Common myeloid progenitor, CD34-positive (primary cell): Measurements from ENCODE around the gene PLXNA4.

ENCODE experiments used
- CTCF ChIA-PET: fragments of 350-600 bp; sonication (Branson Sonifier 250); formaldehyde crosslinking; loops from one replicate; lab custom pipeline; 2021; ENCODE audit warnings: antibody characterized with exemption; lab: Charles Lee
- POLR2A ChIA-PET: fragments of 350-600 bp; sonication (Branson Sonifier 250); formaldehyde crosslinking; loops from one replicate; lab custom pipeline; 2021; ENCODE audit warnings: antibody characterized with exemption; lab: Charles Lee
- DNase-seq, 3 donors: peaks; one replicate each; pipeline versions ENCODE4 v3.0.0 to v3.0.0-alpha.2; 2013
- H3K27ac ChIP-seq, 2 experiments: 1 replicate in 1 of 2; 2 replicates in 1 of 2; pipeline ENCODE4 v1.7.0; 2013; ENCODE audit warnings: inconsistent platforms in 2 of 2, low read length in 2 of 2, mild to moderate bottlenecking in 2 of 2, low read depth in 1 of 2, moderate library complexity in 1 of 2; ENCODE audit not compliant: severe bottlenecking in 2 of 2, insufficient read depth in 1 of 2, poor library complexity in 1 of 2
- H3K27me3 ChIP-seq, 5 experiments: replicated peaks in 2 of 5; 1 replicate in 3 of 5; 2 replicates in 2 of 5; pipeline versions ENCODE4 v1.6.1 to v1.7.0; 2013; ENCODE audit warnings: low read length in 4 of 5, mild to moderate bottlenecking in 2 of 5, moderate library complexity in 2 of 5, inconsistent platforms in 1 of 5; ENCODE audit not compliant: insufficient read depth in 5 of 5, control insufficient read depth in 4 of 5
- H3K36me3 ChIP-seq, 4 experiments: 1 replicate in 2 of 4; 2 replicates in 2 of 4; pipeline versions ENCODE4 v1.6.1 to v1.7.0; 2013; ENCODE audit warnings: low read length in 3 of 4, control low read depth in 1 of 4, mild to moderate bottlenecking in 1 of 4; ENCODE audit not compliant: control insufficient read depth in 4 of 4, insufficient read depth in 4 of 4
- H3K4me1 ChIP-seq, 4 experiments: 1 replicate in 3 of 4; 2 replicates in 1 of 4; pipeline versions ENCODE4 v1.6.1 to v1.7.1; 2013; ENCODE audit warnings: low read length in 3 of 4, mild to moderate bottlenecking in 3 of 4, control low read depth in 1 of 4, inconsistent platforms in 1 of 4, moderate library complexity in 1 of 4; ENCODE audit not compliant: control insufficient read depth in 4 of 4, insufficient read depth in 4 of 4; ENCODE audit errors: control extremely low read depth in 1 of 4
- H3K4me3 ChIP-seq, 7 experiments: 1 replicate in 4 of 7; 2 replicates in 3 of 7; pipeline versions ENCODE4 v1.5.1 to v1.7.0; 2013; ENCODE audit warnings: mild to moderate bottlenecking in 7 of 7, low read length in 6 of 7, moderate library complexity in 6 of 7, inconsistent platforms in 2 of 7, low read depth in 2 of 7, control low read depth in 1 of 7; ENCODE audit not compliant: insufficient read depth in 4 of 7, control insufficient read depth in 1 of 7; ENCODE audit errors: extremely low read depth in 1 of 7
- H3K9me3 ChIP-seq, 5 experiments: 1 replicate in 4 of 5; 2 replicates in 1 of 5; pipeline versions ENCODE4 v1.6.1 to v1.7.1; 2013; ENCODE audit warnings: low read length in 4 of 5, mild to moderate bottlenecking in 2 of 5, inconsistent platforms in 1 of 5, low read depth in 1 of 5, moderate library complexity in 1 of 5; ENCODE audit not compliant: control insufficient read depth in 4 of 5, insufficient read depth in 2 of 5; ENCODE audit errors: control extremely low read depth in 1 of 5
- WGBS: methylation state at CpG from one replicate; pipeline ENCODE4 v1.1.5; 2013; ENCODE audit not compliant: insufficient coverage; 5-methylcytosine and 5-hydroxymethylcytosine counted together

Gene PLXNA4

GRCh38 chr7:132124575-132124974, 451.7 kb downstream of the PLXNA4 start:
- Histone ChIP-seq H3K4me3 (no peak overlapping the region), H3K9me3 (no peaks in the 10 kb centered on the region), H3K27me3 (peaks cover 0 to 3% (median 0%) of the 10 kb centered on the region in 5 experiments), H3K36me3 (no peaks in the 10 kb centered on the region), H3K4me1 (no peaks in the 10 kb centered on the region), H3K27ac (no peak overlapping the region)
- CTCF ChIA-PET = no interaction called here
- DNase-seq = no peak
- WGBS = no CpG with 5 or more reads among the region's 6 CpGs
- POLR2A ChIA-PET = no interaction called here

- WGBS = 61% methylated on average over 6 of the region's 7 CpGs
- H3K9me3 ChIP-seq = no peaks in the 10 kb centered on the region
Measured at GRCh38 chr7:132123773-132124172, 452.5 kb downstream of the PLXNA4 start.

GRCh38 chr7:132122901-132123300, 453.4 kb downstream of the PLXNA4 start:
- no peak for DNase-seq
- H3K9me3 ChIP-seq = no peaks in the 10 kb centered on the region
- H3K4me3 ChIP-seq = no peak overlapping the region
- no peaks in the 10 kb centered on the region for H3K4me1 ChIP-seq
- peaks cover 0 to 3% (median 0%) of the 10 kb centered on the region in 5 experiments for H3K27me3 ChIP-seq
- 76% methylated on average over 5 of the region's 6 CpGs for WGBS
- no peaks in the 10 kb centered on the region for H3K36me3 ChIP-seq
- ChIA-PET CTCF (no interaction called here), POLR2A (no interaction called here)
- H3K27ac ChIP-seq = no peak overlapping the region

More at GRCh38 chr7:132123773-132124172, 452.5 kb downstream of the PLXNA4 start:
- CTCF ChIA-PET = no interaction called here
- Histone ChIP-seq H3K4me3 (no peak overlapping the region), H3K27ac (no peak overlapping the region), H3K4me1 (no peaks in the 10 kb centered on the region), H3K27me3 (peaks cover 0 to 3% (median 0%) of the 10 kb centered on the region in 5 experiments), H3K36me3 (no peaks in the 10 kb centered on the region)
- no peak for DNase-seq
- POLR2A ChIA-PET = no interaction called here

GRCh38 chr7:132121987-132122386, 454.3 kb downstream of the PLXNA4 start:
- no peak for DNase-seq
- CTCF ChIA-PET = no interaction called here
- POLR2A ChIA-PET = interaction anchor here (0.6 kb wide), 1 partner anchor 1896 kb away, joined by 4 read pairs; no protein-coding TSS in a partner anchor
- H3K9me3 ChIP-seq = no peaks in the 10 kb centered on the region
- H3K4me1 ChIP-seq = no peaks in the 10 kb centered on the region
- H3K4me3 ChIP-seq = no peak overlapping the region
- no peak overlapping the region for H3K27ac ChIP-seq
- 70% methylated on average over 5 of the region's 6 CpGs for WGBS
- H3K27me3 ChIP-seq = peaks cover 0 to 3% (median 0%) of the 10 kb centered on the region in 5 experiments
- no peaks in the 10 kb centered on the region for H3K36me3 ChIP-seq

GRCh38 chr7:132118641-132119040, 457.6 kb downstream of the PLXNA4 start:
- H3K36me3 ChIP-seq = no peaks in the 10 kb centered on the region
- WGBS = 100% methylated on average over 1 of the region's 1 CpG
- H3K4me1 ChIP-seq = no peaks in the 10 kb centered on the region
- no peak for DNase-seq
- H3K4me3 ChIP-seq = no peak overlapping the region
- no peaks in the 10 kb centered on the region for H3K9me3 ChIP-seq
- ChIA-PET CTCF (no interaction called here), POLR2A (no interaction called here)
- no peak overlapping the region for H3K27ac ChIP-seq
- H3K27me3 ChIP-seq = peaks cover 0 to 4% (median 2%) of the 10 kb centered on the region in 5 experiments

GRCh38 chr7:132117636-132118035, 458.6 kb downstream of the PLXNA4 start:
- DNase-seq = no peak
- Histone ChIP-seq H3K27me3 (peaks cover 0 to 8% (median 2%) of the 10 kb centered on the region in 5 experiments), H3K36me3 (no peaks in the 10 kb centered on the region), H3K4me1 (no peaks in the 10 kb centered on the region), H3K4me3 (no peak overlapping the region), H3K9me3 (no peaks in the 10 kb centered on the region), H3K27ac (no peak overlapping the region)
- 80% methylated on average over 1 of the region's 6 CpGs for WGBS
- POLR2A ChIA-PET = no interaction called here
- CTCF ChIA-PET = no interaction called here

GRCh38 chr7:132117181-132117580, 459.1 kb downstream of the PLXNA4 start:
- Histone ChIP-seq H3K9me3 (no peaks in the 10 kb centered on the region), H3K36me3 (no peaks in the 10 kb centered on the region), H3K27ac (no peak overlapping the region), H3K27me3 (peaks cover 0 to 8% (median 2%) of the 10 kb centered on the region in 5 experiments), H3K4me3 (no peak overlapping the region), H3K4me1 (no peaks in the 10 kb centered on the region)
- no CpG with 5 or more reads among the region's 3 CpGs for WGBS
- no peak for DNase-seq
- CTCF ChIA-PET = no interaction called here
- POLR2A ChIA-PET = no interaction called here
